HepG2 (cell line): ENCODE results near the gene PFKL. TPM values are rescaled to one million over a fixed set of nuclear protein-coding genes. Genes with fewer than 3 reads are reported as not detected.
A peak's percentile ranks its signal among the peaks of the same experiment; 100 is the strongest.

Experiments used
- ATAC-seq: fragments of 200-7000 bp; cut with Tn5 transposase; 3 replicates; pipeline ENCODE4 v1.9.1; 2020; ENCODE audit warnings: mild to moderate bottlenecking, moderate library complexity
- BruUV-seq: library from RNA; stranded (reverse); fragments of 400-500 nt; replicated peaks from 2 replicates; lab custom pipeline; 2021; lab: Mats Ljungman, UMichigan
- CTCF ChIA-PET: fragments of 300-600 bp; formaldehyde crosslinking; extraction: SDS; loops from one replicate; lab custom pipeline; 2021; ENCODE audit warnings: low total read pairs, inconsistent platforms, low intra/inter-chr PET ratio; lab: Yijun Ruan, JAX
- POLR2A ChIA-PET: fragments of 350-600 bp; sonication (Branson Sonifier 250); formaldehyde crosslinking; loops from one replicate; lab custom pipeline; 2020; ENCODE audit warnings: antibody characterized with exemption, inconsistent platforms; lab: Yijun Ruan, JAX
- DNase-seq: peaks from one replicate; pipeline ENCODE4 v3.0.0-alpha.2; 2015; ENCODE audit warnings: low spot score
- FAIRE-seq: peaks from 3 replicates; lab custom pipeline; 2011; peaks lifted over from hg19 to GRCh38; lab: Jason Lieb, UNC
- H2AFZ ChIP-seq: one replicate; pipeline ENCODE4 v1.6.1; 2011; ENCODE audit warnings: low read length, inconsistent platforms
- H3K27ac ChIP-seq: fragments of 300-600 bp; 3 replicates; pipeline ENCODE4 v1.8.0; 2011; ENCODE audit warnings: mixed run types, mild to moderate bottlenecking, mixed read lengths, low read length, inconsistent platforms; ENCODE audit not compliant: insufficient read depth; ENCODE audit errors: extremely low read length
- H3K27me3 ChIP-seq, 2 experiments: fragments of 200-600 bp in 1 of 2; 2 replicates in 1 of 2; 3 replicates in 1 of 2; pipeline versions ENCODE4 v1.6.0 to v1.8.0; 2011; ENCODE audit warnings: low read length in 2 of 2, mild to moderate bottlenecking in 2 of 2, moderate library complexity in 2 of 2, inconsistent platforms in 1 of 2; ENCODE audit not compliant: insufficient read depth in 2 of 2, control insufficient read depth in 1 of 2
- H3K36me3 ChIP-seq, 2 experiments: fragments of 200-600 bp in 1 of 2; replicated peaks in 1 of 2; 2 replicates in 1 of 2; 3 replicates in 1 of 2; pipeline versions ENCODE4 v1.5.1 to v1.8.0; 2011; ENCODE audit warnings: low read length in 2 of 2, inconsistent platforms in 1 of 2; ENCODE audit not compliant: insufficient read depth in 2 of 2, control insufficient read depth in 1 of 2
- H3K4me1 ChIP-seq: 2 replicates; pipeline ENCODE4 v1.5.1; 2012; ENCODE audit warnings: low read length, inconsistent platforms; ENCODE audit not compliant: insufficient read depth
- H3K4me2 ChIP-seq: 2 replicates; pipeline ENCODE4 v1.6.0; 2011; ENCODE audit warnings: low read depth, low read length, inconsistent platforms
- H3K4me3 ChIP-seq, 3 experiments: fragments of 200-600 bp in 1 of 3; sonication (generic), shearing (Covaris generic) in 1 of 3; replicated peaks in 1 of 3; 2 replicates each; pipeline ENCODE4 v1.5.1; 2011 to 2016; ENCODE audit warnings: low read length in 3 of 3, inconsistent platforms in 2 of 3, low read depth in 2 of 3, mild to moderate bottlenecking in 2 of 3, control low read depth in 1 of 3, mixed read lengths in 1 of 3; ENCODE audit not compliant: insufficient read depth in 1 of 3
- H3K79me2 ChIP-seq: one replicate; pipeline ENCODE4 v1.6.1; 2011; ENCODE audit warnings: low read length, inconsistent platforms; ENCODE audit not compliant: insufficient read depth
- H3K9ac ChIP-seq: 2 replicates; pipeline ENCODE4 v1.6.0; 2011; ENCODE audit warnings: mild to moderate bottlenecking, low read depth, low read length, inconsistent platforms; ENCODE audit not compliant: insufficient read depth
- H3K9me3 ChIP-seq: 2 replicates; pipeline ENCODE4 v1.5.1; 2012; ENCODE audit warnings: mild to moderate bottlenecking, low read length
- H4K20me1 ChIP-seq: 2 replicates; pipeline ENCODE4 v1.6.0; 2011; ENCODE audit warnings: inconsistent platforms, mild to moderate bottlenecking, low read length, moderate library complexity; ENCODE audit not compliant: insufficient read depth
- ATRX ChIP-seq: sonication (generic); formaldehyde crosslinking; IDR thresholded peaks from 2 replicates; pipeline ENCODE4 v1.4.0; 2020; ENCODE audit warnings: missing genetic modification reagents, borderline replicate concordance
- CEBPZ ChIP-seq: IDR thresholded peaks from 2 replicates; pipeline ENCODE4 v1.6.1; 2012; ENCODE audit warnings: low read length, improper control_type of control experiment
- CREBL2 ChIP-seq: sonication (generic); formaldehyde crosslinking; IDR thresholded peaks from 2 replicates; pipeline ENCODE4 v1.8.1; 2023; ENCODE audit warnings: missing genetic modification reagents, mild to moderate bottlenecking, borderline replicate concordance
- DRAP1 ChIP-seq: IDR thresholded peaks from 2 replicates; pipeline ENCODE4 v1.6.1; 2016; ENCODE audit warnings: missing genetic modification reagents, missing compliant biosample characterization
- FOXO4 ChIP-seq: sonication (generic); formaldehyde crosslinking; conservative IDR thresholded peaks from 2 replicates; pipeline ENCODE4 v1.8.1; 2023; ENCODE audit warnings: missing genetic modification reagents
- NCOA2 ChIP-seq: sonication (generic); formaldehyde crosslinking; IDR thresholded peaks from 2 replicates; pipeline ENCODE4 v1.8.0; 2022; ENCODE audit warnings: inconsistent platforms
- PHB2 ChIP-seq: fragments of 450-650 bp; IDR thresholded peaks from 2 replicates; pipeline ENCODE4 v1.6.1; 2018; ENCODE audit not compliant: partially characterized antibody
- STAG1 ChIP-seq: sonication (generic); formaldehyde crosslinking; IDR thresholded peaks from 2 replicates; pipeline ENCODE4 v1.4.0; 2020; ENCODE audit warnings: missing genetic modification reagents
- ZC3H4 ChIP-seq: sonication (generic); formaldehyde crosslinking; IDR thresholded peaks from 2 replicates; pipeline ENCODE4 v1.4.0; 2020; ENCODE audit warnings: missing genetic modification reagents, borderline replicate concordance
- ZNF225 ChIP-seq: sonication (generic); formaldehyde crosslinking; IDR thresholded peaks from 2 replicates; pipeline ENCODE4 v1.4.0; 2020; ENCODE audit warnings: mild to moderate bottlenecking, missing genetic modification reagents
- ZNF234 ChIP-seq: sonication (generic); formaldehyde crosslinking; conservative IDR thresholded peaks from 2 replicates; pipeline ENCODE4 v1.5.1; 2020; ENCODE audit warnings: mild to moderate bottlenecking, missing genetic modification reagents
- ZNF333 ChIP-seq: sonication (generic); formaldehyde crosslinking; IDR thresholded peaks from 2 replicates; pipeline ENCODE4 v1.4.0; 2020; ENCODE audit warnings: mild to moderate bottlenecking, missing genetic modification reagents, borderline replicate concordance
- ZNF451 ChIP-seq: sonication (generic); formaldehyde crosslinking; IDR thresholded peaks from 2 replicates; pipeline ENCODE4 v1.5.0; 2020; ENCODE audit warnings: mild to moderate bottlenecking, missing genetic modification reagents
- ZNF605 ChIP-seq: sonication (generic); formaldehyde crosslinking; IDR thresholded peaks from 2 replicates; pipeline ENCODE4 v1.8.0; 2022; ENCODE audit warnings: mild to moderate bottlenecking, missing genetic modification reagents
- ZNF7 ChIP-seq: IDR thresholded peaks from 2 replicates; pipeline ENCODE4 v1.6.1; 2016; ENCODE audit warnings: missing biosample characterization, missing genetic modification reagents
- ZNF878 ChIP-seq: sonication (generic); formaldehyde crosslinking; IDR thresholded peaks from 2 replicates; pipeline ENCODE4 v1.8.1; 2023; ENCODE audit warnings: mild to moderate bottlenecking, missing genetic modification reagents, moderate library complexity
- ZSCAN31 ChIP-seq: sonication (generic); formaldehyde crosslinking; IDR thresholded peaks from 2 replicates; pipeline ENCODE4 v1.5.0; 2020; ENCODE audit warnings: low read depth, mild to moderate bottlenecking, missing genetic modification reagents
- WGBS: methylation state at CpG from one replicate; pipeline ENCODE4 v1.1.6; 2017; ENCODE audit warnings: low lambda C conversion rate; 5-methylcytosine and 5-hydroxymethylcytosine counted together
- in situ Hi-C: cut with HindIII; loops from 2 replicates; pipeline ENCODE4 v1.10.0; 2017; ENCODE audit warnings: low pct_unique_long_range_greater_than_20kb; ENCODE audit not compliant: extremely low pct_ligation_motif_present
- intact Hi-C: fragments of 100-400 bp; cut with micrococcal nuclease; formaldehyde crosslinking; loops from one replicate; pipeline ENCODE4 v1.10.0; 2022; ENCODE audit not compliant: unreplicated experiment
- polyA plus RNA-seq, 8 experiments: library from polyadenylated mRNA; depleted of rRNA in 3 of 8; stranded (reverse) in 7 of 8; unstranded in 1 of 8; fragments of >200 nt; fragmentation: Illumina TruSeq in 4 of 8; extraction: Trizol in 4 of 8; gene quantifications; 2 replicates each; pipeline versions ENCODE4 v1.2.1 to v1.2.3, GENCODE V29; 2011 to 2016; ENCODE audit warnings: low read depth in 4 of 8, missing spikeins in 1 of 8, mixed read lengths in 1 of 8; ENCODE audit not compliant: insufficient read depth in 1 of 8
- total RNA-seq, 5 experiments: library from RNA; depleted of rRNA; stranded (reverse); fragments of >200 nt; fragmentation: Illumina TruSeq; extraction: Trizol; gene quantifications; 2 replicates each; pipeline ENCODE4 v1.2.3, GENCODE V29; 2016; ENCODE audit warnings: low read depth in 1 of 5

Gene PFKL
- total and polyA plus RNA-seq, 2 of the 13 experiments (the other 11 are each of a cell fraction or from before 2014, with no cell fraction given): 92.8 to 106 TPM

- ChIA-PET POLR2A (no interaction called here), CTCF (no interaction called here)
- in situ Hi-C loops (no loop called here), intact Hi-C loops (no loop called here)
- H3K4me2 ChIP-seq: peak overlapping the region; percentile 67; the same call in 1 of the 2 replicates
- TF ChIP-seq ZC3H4 (CRISPR knock-in tag) (no peak), DRAP1 (no peak), ZNF333 (no peak), CREBL2 (CRISPR knock-in tag) (no peak), ZNF7 (no peak), ATRX (CRISPR knock-in tag) (no peak), STAG1 (CRISPR knock-in tag) (no peak), CEBPZ (no peak), ZNF234 (CRISPR knock-in tag) (no peak), ZNF878 (no peak), ZNF225 (no peak), ZNF451 (CRISPR knock-in tag) (no peak), PHB2 (no peak), ZNF605 (CRISPR knock-in tag) (no peak), NCOA2 (CRISPR knock-in tag) (no peak), ZSCAN31 (CRISPR knock-in tag) (no peak), FOXO4 (no peak)
- H4K20me1 ChIP-seq: no peaks in the 10 kb centered on the region
- no peaks in the 10 kb centered on the region for H3K36me3 ChIP-seq
- H3K4me3 ChIP-seq: peak overlapping the region in 1 of 3 experiments; percentile 61; a peak in 1 of 6 replicates
- ATAC-seq: peak; percentile 1; the same call in 1 of the 3 replicates
- no peak overlapping the region for H2AFZ ChIP-seq
- no TSS peak for BruUV-seq
- H3K27me3 ChIP-seq: peaks cover 11 to 41% of the 10 kb centered on the region in 2 experiments
- 0% methylated on average over 2 of the region's 10 CpGs for WGBS
- FAIRE-seq: no peak
- no peak overlapping the region for H3K27ac ChIP-seq
- DNase-seq: no peak
- peaks cover 2% of the 10 kb centered on the region for H3K79me2 ChIP-seq
- no peak overlapping the region for H3K9ac ChIP-seq
- H3K9me3 ChIP-seq: no peaks in the 10 kb centered on the region
- peaks cover 43% of the 10 kb centered on the region for H3K4me1 ChIP-seq
Observed at GRCh38 chr21:44295646-44296045, 4.2 kb upstream of the PFKL start.
